Adrenal gland (tissue), 5 donors: ENCODE results near the gene ATF7.

Experiments used
- POLR2A ChIP-seq, 2 donors: fragments of 450-650 bp; IDR thresholded peaks; one replicate each; pipeline ENCODE4 v1.6.1; 2017; ENCODE audit warnings: antibody characterized with exemption in 2 of 2, mild to moderate bottlenecking in 2 of 2, moderate library complexity in 1 of 2
- TF ChIP-seq, protein P1 (sequence below), 6 experiments: fragments of 450-650 bp in 4 of 6; fragments of 200-600 bp in 2 of 6; sonication (generic) in 1 of 6; IDR thresholded peaks; 1 replicate in 5 of 6; 2 replicates in 1 of 6; pipeline versions ENCODE4 v1.5.1 to v1.8.0; 2016 to 2021; ENCODE audit warnings: antibody characterized with exemption in 6 of 6, mild to moderate bottlenecking in 2 of 6, moderate library complexity in 1 of 6
- donor health status: DM: no; HTN: no; CAD: no.

DNA sequence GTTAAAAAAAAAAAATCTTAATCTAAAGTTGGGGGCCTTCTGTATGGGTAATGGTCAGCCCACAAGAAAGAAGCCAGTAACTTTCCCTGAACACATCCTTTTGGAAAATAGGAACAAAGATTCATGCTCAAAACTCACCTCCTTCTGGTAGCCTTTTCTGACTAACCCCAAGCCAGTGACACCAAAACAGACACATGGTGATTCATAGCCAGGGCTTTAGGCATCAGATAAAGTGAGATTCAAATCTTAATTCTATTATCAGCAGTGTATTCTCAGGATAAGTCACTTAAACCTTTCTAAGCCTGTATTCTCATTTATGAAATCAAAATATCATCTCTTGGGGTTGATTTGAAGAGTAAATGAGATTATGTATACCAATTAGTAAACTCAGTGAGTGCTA, 44.8 kb upstream of the ATF7 start:
- TF ChIP-seq POLR2A (IDR thresholded peaks at IDR 0.05), result no peak
- TF ChIP-seq, protein P1, sequence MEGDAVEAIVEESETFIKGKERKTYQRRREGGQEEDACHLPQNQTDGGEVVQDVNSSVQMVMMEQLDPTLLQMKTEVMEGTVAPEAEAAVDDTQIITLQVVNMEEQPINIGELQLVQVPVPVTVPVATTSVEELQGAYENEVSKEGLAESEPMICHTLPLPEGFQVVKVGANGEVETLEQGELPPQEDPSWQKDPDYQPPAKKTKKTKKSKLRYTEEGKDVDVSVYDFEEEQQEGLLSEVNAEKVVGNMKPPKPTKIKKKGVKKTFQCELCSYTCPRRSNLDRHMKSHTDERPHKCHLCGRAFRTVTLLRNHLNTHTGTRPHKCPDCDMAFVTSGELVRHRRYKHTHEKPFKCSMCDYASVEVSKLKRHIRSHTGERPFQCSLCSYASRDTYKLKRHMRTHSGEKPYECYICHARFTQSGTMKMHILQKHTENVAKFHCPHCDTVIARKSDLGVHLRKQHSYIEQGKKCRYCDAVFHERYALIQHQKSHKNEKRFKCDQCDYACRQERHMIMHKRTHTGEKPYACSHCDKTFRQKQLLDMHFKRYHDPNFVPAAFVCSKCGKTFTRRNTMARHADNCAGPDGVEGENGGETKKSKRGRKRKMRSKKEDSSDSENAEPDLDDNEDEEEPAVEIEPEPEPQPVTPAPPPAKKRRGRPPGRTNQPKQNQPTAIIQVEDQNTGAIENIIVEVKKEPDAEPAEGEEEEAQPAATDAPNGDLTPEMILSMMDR (IDR thresholded peaks at IDR 0.05), result no peak
